Muscle layer of colon (tissue), 2 donors: ENCODE data around the gene FAM174C.

ENCODE experiments used
- H3K27ac ChIP-seq: one replicate; pipeline ENCODE4 v1.7.0; 2013; ENCODE audit warnings: low read depth, mild to moderate bottlenecking, low read length, moderate library complexity
- H3K27me3 ChIP-seq, 2 donors: one replicate each; pipeline ENCODE4 v1.7.0; 2013; ENCODE audit warnings: low read length in 2 of 2, mild to moderate bottlenecking in 2 of 2; ENCODE audit not compliant: insufficient read depth in 2 of 2, control insufficient read depth in 1 of 2
- H3K36me3 ChIP-seq: one replicate; pipeline ENCODE4 v1.7.0; 2013; ENCODE audit warnings: mild to moderate bottlenecking, low read length; ENCODE audit not compliant: insufficient read depth
- H3K4me1 ChIP-seq: one replicate; pipeline ENCODE4 v1.7.0; 2013; ENCODE audit warnings: mild to moderate bottlenecking, low read length; ENCODE audit not compliant: insufficient read depth
- H3K4me3 ChIP-seq, 2 donors: one replicate each; pipeline ENCODE4 v1.7.0; 2013; ENCODE audit warnings: low read length in 2 of 2, low read depth in 1 of 2, mild to moderate bottlenecking in 1 of 2, moderate library complexity in 1 of 2
- H3K9ac ChIP-seq: one replicate; pipeline ENCODE4 v1.7.0; 2013; ENCODE audit warnings: low read length
- H3K9me3 ChIP-seq: one replicate; pipeline ENCODE4 v1.7.0; 2013; ENCODE audit warnings: mild to moderate bottlenecking, low read length
- donor health status: abdominal sarcoma.
- donor health status: Adenocarcinoma of cecum.

FAM174C gene

DNA sequence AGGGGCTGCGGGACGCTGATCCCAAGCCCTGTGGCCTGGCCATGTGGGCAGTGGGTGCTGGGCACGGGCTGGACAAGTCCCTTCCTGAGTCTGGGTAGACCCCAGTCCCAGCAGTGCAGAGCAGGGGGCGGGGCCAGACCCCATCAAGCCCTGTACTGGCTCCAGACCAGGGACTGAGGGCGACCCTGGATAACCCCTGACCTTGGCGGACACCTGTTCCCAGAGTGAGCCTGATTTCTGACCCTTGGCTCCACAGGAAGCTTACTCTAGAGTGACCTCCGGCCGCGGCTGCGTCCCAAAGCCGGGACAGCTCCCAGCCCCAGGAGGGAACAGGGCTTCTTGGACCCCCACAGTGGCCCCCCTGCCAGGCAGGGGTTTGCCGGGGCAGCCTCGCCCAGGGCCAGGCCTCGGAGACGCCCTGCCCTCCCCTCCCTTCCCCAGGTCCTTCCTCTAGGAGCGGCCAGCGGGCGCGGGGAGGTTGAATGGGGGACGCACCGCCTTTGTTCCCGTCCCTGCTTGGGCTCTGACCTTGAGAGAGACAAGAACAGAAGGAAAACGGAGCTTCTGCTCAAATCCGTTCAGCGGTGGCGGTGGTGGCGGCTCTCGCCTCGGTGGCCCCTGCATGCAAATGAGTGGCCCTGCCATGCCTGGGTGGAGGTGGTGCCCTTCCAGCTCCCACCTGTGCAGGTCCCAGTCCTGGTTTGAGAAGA, 8.0 kb downstream of the FAM174C start:
- Histone ChIP-seq H3K27me3 (peaks cover 9 to 50% of the 10 kb centered on the region in 2 donors), H3K4me1 (no peaks in the 10 kb centered on the region), H3K9ac (no peak overlapping the region), H3K4me3 (no peak overlapping the region), H3K9me3 (no peaks in the 10 kb centered on the region), H3K27ac (no peak overlapping the region), H3K36me3 (peaks cover 10% of the 10 kb centered on the region)

DNA sequence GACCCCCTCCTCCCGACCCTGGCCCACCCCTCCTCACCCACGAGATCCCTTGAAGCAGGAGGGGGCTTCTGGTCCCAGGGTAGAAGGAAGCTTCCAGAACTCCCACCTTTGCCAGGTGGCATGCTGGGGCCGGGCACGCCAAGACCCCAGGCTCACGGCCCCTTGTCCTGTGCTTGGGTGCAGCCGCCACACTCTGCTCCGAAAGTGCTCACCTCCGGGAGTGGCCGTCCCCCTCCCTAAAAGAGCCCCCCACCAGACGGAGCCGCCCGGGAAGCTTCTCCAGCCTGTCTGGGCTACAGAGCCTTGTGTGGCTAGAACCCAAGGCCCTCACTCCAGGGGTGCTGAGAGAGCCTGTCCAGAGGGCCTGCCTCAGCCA, 8.6 kb downstream of the FAM174C start:
- H3K27me3 ChIP-seq, result peaks cover 9 to 55% of the 10 kb centered on the region in 2 donors
- no peak overlapping the region for H3K9ac ChIP-seq
- H3K4me1 ChIP-seq, result no peaks in the 10 kb centered on the region
- no peak overlapping the region for H3K27ac ChIP-seq
- H3K4me3 ChIP-seq, result no peak overlapping the region
- peaks cover 7% of the 10 kb centered on the region for H3K36me3 ChIP-seq
- no peaks in the 10 kb centered on the region for H3K9me3 ChIP-seq

DNA sequence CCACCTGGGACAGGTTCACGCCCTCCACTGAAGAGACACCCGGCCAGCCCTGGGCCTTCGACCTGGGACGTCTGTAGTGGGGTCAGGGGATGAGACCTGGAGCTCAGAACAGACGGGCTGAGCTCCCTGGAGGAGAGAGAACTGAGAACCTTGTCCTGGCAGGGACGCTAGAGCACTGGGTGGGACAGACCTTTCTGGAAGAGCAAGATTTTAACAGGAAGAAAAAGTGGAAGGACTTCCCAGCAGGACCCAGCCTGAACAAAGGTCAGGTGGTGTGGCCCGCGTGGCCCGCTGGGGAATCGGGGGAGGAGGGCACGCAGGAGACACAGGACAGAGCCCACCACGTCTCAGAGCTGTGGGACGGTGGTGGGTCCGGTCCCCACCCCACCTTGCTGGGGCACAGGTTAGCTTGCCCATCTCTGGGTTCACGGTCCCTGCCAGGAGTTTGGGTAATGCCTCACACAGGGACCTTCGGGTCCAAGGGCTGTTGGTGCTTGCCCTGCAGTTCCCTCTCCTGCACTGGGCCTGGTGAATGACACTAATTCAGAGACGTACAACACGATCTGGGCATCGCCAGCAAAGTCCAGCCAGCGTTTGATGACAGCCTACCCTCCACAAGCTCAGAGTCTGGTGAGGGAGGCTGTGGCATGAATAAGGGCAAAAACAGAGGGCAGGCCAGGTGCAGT, 9.1 kb downstream of the FAM174C start:
- peaks cover 9 to 61% of the 10 kb centered on the region in 2 donors for H3K27me3 ChIP-seq
- no peak overlapping the region for H3K9ac ChIP-seq
- H3K4me3 ChIP-seq, result no peak overlapping the region
- peaks cover 2% of the 10 kb centered on the region for H3K36me3 ChIP-seq
- no peak overlapping the region for H3K27ac ChIP-seq
- H3K9me3 ChIP-seq, result no peaks in the 10 kb centered on the region
- no peaks in the 10 kb centered on the region for H3K4me1 ChIP-seq

DNA sequence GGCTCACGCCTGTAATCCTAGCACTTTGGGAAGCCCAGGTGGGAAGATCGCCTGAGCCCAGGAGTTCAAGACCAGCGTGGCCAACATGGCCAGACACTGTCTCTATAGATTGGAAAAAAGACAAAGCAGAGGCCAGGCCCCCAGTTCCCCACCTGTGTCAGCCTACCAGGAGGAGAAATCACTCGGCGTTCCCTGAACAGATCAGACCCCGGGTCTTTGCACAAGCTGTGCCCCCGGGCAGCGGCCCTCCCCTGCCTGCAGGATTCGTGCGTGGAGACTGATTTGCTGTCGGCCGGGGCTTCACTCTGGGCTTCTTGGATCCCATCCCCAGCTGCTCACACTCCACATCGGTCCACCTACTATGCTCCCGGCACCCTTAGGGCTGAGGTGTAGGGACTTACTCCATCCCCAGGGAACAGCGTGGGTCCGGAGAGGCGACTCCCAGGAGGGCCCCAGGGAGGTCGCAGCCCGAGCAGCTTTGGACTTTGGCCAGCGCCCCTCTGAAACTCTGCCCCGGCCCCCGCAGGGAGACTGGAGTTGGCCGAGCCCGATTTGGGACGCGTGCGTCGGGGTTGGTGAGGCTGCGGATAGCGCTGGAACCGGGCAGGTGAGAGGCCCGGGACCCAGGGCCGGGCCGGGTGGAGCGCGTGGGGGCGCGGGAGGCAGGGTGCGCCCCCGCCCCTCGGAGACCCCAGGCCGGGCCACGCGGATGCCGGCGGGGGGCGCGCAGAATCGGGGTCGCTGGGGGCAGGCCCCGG, 9.8 kb downstream of the FAM174C start:
- H3K9me3 ChIP-seq, result no peaks in the 10 kb centered on the region
- peaks cover 9 to 61% of the 10 kb centered on the region in 2 donors for H3K27me3 ChIP-seq
- no peak overlapping the region for H3K9ac ChIP-seq
- no peaks in the 10 kb centered on the region for H3K4me1 ChIP-seq
- H3K27ac ChIP-seq, result no peak overlapping the region
- no peak overlapping the region for H3K4me3 ChIP-seq
- no peaks in the 10 kb centered on the region for H3K36me3 ChIP-seq

DNA sequence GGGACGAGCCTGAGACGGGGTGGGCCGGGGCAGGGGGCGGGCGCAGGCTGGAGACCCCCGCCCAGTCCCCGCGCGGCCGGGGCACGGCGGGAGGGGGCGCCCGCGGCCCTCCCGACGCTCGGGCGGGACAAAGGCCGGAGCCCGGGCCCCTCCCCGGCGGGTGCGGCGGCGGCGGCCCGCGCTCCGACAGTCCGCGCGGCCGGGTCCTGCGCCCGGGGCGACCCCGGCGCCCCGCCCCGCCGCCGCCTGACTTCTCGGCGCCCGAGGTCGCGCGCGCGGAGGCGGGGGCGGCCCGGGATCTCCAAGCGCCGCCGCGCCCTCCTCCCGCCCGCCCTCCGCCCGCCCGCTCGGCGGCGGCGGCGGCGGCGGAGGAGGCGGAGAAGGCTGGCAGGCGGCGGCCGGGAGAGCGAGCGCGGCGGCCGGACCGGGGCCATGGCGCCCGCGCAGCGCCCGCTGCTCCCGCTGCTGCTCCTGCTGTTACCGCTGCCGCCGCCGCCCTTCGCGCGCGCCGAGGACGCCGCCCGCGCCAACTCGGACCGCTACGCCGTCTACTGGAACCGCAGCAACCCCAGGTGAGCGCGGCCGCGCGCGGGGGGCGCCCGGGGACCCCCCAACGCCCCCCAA, 10.5 kb downstream of the FAM174C start, which contains the start of gene EFNA2:
Gene EFNA2 (plus strand): TSS at position 137 of the 624 bp plus-strand sequence. CDS start 296 bp downstream, at position 433.
- Histone ChIP-seq H3K27me3 (peaks cover 9 to 62% of the 10 kb centered on the region in 2 donors), H3K9me3 (no peaks in the 10 kb centered on the region), H3K36me3 (no peaks in the 10 kb centered on the region), H3K9ac (no peak within 1 kb of the TSS), H3K4me1 (no peaks in the 10 kb centered on the region), H3K27ac (no peak within 1 kb of the TSS), H3K4me3 (no peak within 1 kb of the TSS)

DNA sequence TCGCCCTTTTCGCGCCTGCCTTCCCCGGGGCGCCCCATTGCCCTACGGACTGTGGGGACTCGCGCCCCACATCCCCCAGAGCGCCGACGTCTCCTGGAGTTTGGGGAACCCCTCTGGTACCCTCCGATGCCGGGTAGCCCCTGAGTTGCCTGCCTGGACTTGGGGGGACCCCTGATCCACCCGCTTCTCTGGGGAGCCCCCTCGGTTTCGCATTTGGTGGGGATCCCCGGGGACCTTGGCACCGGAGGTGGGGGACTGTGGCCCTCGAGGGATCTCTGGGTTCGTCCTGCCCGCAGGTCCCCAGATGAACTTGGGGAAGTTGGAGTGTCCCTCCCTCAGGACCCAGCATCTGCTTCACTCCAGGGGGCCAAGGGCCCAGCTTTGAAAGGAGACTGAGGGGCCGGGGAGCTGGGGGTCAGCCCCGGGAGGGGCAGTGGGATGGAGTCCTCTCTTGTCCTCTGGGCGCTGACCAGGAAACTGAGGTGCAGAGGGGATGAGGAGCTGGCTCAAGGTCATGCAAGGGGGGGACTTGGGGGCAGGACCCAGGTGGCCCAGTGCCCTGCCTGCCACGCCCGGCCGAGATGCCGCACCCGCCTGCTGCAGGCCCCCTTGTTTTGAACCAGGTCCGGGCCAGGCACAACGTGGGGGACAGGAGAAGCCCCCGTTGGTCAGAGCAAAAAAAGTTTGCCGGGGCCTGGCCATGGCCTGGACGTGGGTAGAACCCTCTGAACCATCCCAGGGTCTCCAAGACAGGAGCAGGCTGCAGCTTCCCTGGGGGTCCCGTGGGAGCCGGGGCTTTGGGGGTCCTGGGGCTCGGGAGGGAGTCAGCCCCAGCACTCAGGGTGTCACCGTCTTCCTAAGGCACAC, 11.4 kb downstream of the FAM174C start:
- Histone ChIP-seq H3K4me1 (no peaks in the 10 kb centered on the region), H3K36me3 (no peaks in the 10 kb centered on the region), H3K9me3 (no peaks in the 10 kb centered on the region), H3K27me3 (peaks cover 9 to 70% of the 10 kb centered on the region in 2 donors), H3K9ac (no peak overlapping the region), H3K4me3 (no peak overlapping the region), H3K27ac (no peak overlapping the region)

DNA sequence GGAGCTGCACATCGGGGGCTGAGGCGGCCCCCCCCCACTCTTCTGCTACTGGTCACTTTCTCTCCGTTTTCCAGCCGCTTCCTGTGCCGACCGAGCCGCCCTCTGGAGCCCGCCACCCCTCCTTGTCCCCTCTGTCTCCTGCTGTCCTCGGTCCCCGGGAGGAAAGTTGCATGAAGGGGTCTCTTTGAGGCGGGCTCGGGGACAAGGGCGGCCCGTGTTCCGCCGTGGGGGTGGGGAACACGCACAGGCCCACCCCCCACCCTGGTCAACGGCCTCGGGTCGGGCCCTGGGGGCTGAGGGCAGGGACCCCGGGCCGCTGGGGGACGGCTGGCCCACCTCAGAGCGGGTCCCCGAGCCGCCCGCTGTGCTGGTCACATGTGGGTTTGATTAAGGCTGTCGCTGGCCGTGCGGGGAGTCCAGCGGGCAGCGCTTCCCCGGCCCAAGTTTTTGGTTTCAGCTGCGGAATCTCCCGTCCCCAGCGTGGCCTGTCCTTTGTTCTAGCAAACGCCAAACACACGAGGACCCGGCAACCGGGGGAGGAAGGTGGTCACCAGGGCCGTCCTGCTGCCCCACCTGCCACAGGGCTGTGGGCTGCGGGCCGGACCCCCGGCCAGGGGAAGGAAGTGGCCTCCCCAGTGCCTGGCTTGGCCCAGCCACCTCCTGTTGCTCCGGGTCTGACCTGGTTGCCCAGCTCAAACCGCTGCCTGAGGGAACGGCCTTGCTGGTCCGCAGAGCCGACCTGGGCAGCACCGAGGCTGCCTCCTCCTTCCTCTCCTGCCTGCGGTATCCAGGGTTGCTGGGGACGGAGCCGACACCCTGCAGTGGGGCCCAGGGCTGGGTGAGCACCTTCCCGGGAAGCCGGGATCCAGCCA, 12.3 kb downstream of the FAM174C start:
- no peaks in the 10 kb centered on the region for H3K36me3 ChIP-seq
- H3K27me3 ChIP-seq, result peaks cover 9 to 77% of the 10 kb centered on the region in 2 donors
- no peaks in the 10 kb centered on the region for H3K4me1 ChIP-seq
- H3K9ac ChIP-seq, result no peak overlapping the region
- H3K9me3 ChIP-seq, result no peaks in the 10 kb centered on the region
- no peak overlapping the region for H3K4me3 ChIP-seq
- no peak overlapping the region for H3K27ac ChIP-seq

DNA sequence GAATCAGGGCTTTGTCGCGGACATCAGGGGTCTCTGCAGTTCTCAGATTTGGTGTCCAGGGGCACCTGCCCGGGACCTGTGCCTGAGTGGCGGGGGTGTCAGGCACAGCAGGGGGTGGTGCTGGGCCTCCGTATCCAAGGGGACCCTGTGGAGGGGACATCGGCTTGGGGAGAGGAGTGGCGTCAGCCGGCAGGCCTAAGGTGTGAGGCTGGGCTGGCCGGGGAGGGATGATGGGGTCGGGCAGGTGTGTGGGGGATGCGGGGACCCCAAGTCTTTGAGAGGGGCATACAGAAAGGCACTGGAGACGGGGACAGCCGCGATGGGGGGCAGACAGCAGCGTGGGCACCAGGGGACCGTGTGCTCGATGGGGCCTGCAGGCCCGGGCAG, 12.9 kb downstream of the FAM174C start:
- Histone ChIP-seq H3K9me3 (no peaks in the 10 kb centered on the region), H3K27me3 (peaks cover 9 to 71% of the 10 kb centered on the region in 2 donors), H3K4me1 (no peaks in the 10 kb centered on the region), H3K36me3 (no peaks in the 10 kb centered on the region), H3K4me3 (no peak overlapping the region), H3K27ac (no peak overlapping the region), H3K9ac (no peak overlapping the region)

DNA sequence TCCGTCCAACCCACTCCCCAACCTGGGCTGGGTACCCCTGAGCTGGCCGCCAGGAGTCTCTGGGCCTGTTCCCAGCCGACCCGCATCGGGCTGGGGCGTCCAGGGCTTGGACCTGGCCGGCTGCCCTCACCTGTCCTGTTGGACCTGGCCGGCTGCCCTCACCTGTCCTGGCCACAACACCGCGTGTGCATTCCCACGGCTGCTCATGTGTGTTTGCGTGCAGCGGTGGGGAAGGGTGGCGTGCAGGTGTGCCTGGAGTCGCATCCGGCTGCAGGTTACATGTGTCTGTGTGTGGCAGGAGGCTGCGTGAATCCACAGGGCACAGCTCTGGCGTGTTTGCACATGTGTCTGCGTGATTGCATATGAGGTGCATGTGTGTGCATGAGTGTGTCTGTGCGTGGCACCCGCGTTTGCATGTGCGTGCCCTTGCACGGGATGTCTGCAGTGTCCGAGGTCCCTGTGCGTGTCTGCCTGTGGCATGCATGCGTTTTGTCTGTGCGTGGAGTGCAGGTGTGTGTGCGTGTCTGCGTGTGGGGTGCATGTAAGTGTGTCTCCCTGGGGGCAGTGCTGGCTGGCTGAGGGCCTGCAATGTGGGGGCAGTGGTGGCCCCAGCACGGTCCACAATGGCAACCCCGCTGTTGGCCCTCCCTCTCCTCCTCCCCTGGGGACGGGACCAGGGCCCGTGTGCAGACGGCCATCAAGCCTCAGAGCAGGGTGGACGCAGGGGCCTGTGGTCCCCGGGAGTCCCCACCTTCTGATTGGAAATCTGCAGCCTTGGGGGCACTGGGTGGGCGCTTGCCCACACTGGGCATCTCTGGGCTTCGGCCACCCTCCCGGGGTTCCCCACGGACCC, 13.7 kb downstream of the FAM174C start:
- Histone ChIP-seq H3K9me3 (no peaks in the 10 kb centered on the region), H3K4me1 (no peaks in the 10 kb centered on the region), H3K27ac (no peak overlapping the region), H3K4me3 (no peak overlapping the region), H3K36me3 (no peaks in the 10 kb centered on the region), H3K27me3 (peaks cover 9 to 71% of the 10 kb centered on the region in 2 donors), H3K9ac (no peak overlapping the region)
